Measurements from ENCODE around the gene TCF19.
A peak's percentile ranks its signal among the peaks of the same experiment; 100 is the strongest.
"Not testable (repeated sequence)": the region's sequence is repeated elsewhere in the genome, so short reads cannot be mapped to it uniquely, and the experiment has no call there.

Gene TCF19

DNA sequence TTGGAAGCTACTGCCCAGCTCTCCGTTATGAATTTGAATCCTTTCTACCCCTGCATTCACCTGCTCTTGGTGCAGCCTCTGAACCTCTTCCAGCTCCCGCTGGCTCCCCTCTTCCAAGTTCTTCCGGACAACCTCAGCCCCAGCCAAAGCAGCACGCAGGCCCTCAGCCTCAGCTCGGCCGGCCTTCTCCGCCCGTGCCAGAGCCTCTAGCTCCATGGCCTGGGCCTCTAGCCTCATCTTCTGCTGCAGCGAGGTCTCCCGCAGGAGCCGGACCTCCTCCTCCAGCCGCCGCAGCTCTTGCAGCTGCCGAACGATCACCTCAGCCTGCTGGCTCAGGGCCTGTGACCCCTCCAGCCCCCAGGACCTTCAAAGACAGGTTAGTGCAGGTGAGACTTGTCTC, 4.0 kb upstream of the TCF19 start:
- in situ Hi-C loops (cut with HindIII; ENCODE audit: low pct_ligation_motif_present, low pct_unique_long_range_greater_than_20kb, low sequenced_read_pairs): no loop called here

DNA sequence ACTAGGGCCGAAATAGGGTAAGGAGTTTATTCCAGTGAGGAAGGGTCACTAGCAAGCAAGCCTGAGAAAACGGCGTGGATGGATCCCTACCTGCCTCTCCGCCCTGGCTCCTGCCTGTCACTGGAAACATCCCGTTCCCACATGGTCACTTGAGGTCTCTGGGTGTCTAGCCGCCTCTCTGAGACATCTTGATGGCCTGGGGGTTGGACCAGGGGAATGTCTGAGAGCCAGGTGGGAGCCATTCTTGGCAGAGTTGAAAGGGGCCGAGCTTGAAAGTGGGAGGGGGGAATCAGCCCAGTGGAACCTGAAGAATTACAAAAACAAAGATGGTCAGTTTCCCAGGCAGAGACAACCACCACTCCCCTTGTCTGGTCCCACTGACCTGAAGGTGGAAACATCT, 1.7 kb upstream of the TCF19 start:
- no peak for DNase-seq
- in situ Hi-C loops (cut with HindIII; ENCODE audit: low pct_ligation_motif_present, low pct_unique_long_range_greater_than_20kb, low sequenced_read_pairs): no loop called here

More for the DNA sequence above, 4.0 kb upstream of the TCF19 start:
- no peak for DNase-seq

DNA sequence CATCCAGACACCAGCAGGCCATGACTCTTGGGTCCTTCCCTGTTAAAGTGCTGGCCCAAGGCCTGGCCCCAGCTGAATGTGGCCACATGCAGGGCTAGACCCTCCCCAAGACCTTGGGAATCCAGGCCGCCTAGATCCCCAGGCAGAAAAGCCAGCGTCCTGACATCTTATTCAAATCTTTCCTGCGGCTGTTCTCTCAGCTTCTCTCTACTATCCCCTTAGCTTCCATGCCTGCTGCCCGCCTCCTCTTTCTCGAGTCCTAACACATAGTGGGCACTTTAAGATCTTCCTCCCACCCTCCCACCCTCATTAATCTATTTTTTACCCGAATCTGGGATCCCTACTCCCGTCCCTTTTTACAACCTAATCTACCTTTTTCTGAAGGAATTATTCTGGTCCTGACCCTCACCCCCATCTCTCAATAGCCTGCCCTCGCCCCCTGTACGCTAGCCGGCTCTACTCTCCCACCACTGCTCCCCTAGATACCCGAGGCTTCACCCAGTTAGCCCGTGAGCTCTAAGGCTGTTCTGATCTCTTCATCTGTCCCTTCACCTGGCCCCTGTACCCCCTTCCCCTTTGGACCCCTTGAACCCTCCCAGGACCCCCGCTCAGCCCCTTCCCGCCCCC, 763 bp upstream of the TCF19 start, which contains the start of gene CCHCR1:
Gene CCHCR1 (minus strand): TSS at position 290 of the 627 bp plus-strand sequence. CDS start 202 bp downstream, at position 88.
- in situ Hi-C loops (cut with HindIII; ENCODE audit: low pct_ligation_motif_present, low pct_unique_long_range_greater_than_20kb, low sequenced_read_pairs): no loop called here

DNA sequence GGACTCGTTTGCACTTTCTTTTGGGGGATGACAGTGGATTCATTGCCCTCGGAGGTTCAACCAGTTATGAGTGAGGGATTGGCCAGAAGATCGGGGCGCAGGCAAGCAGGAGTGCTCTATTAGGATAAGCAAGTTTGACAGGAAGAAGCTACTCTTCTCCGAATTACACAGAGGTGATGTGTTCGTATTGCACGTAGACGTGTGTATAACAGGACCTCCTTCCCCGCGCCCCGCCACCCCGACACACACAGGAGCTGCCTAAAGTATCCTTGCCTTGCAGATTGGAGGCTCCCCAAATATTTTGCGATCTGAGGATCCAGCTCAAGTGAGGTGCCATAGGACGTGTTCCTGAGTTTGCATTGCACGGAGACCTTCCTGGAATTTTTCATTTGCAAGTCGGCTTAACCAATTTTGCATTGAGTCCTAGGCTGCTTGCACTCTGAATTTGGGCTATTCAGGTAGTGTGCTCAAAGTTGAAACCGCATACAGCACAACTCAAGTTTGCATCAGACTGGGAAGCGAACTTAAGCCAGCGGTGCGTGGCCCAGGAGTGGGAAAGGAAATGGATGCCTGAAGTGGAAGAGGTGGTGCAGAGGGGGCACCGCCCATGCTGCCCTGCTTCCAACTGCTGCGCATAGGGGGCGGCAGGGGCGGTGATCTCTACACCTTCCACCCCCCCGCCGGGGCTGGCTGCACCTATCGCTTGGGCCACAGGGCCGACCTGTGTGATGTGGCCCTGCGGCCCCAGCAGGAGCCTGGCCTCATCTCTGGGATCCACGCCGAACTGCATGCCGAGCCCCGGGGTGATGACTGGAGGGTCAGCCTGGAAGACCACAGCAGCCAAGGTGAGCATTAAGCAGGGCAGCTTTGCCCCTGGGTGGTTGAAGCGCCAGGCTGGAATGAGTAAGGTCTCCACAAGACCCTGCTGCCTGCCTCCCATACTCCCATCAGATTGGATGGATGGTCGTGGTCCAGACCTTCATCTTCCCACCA, 770 bp downstream of the TCF19 start:
- in situ Hi-C loops (cut with HindIII; ENCODE audit: low pct_ligation_motif_present, low pct_unique_long_range_greater_than_20kb, low sequenced_read_pairs): no loop called here
- peak; percentile 32 for DNase-seq

More for the DNA sequence above, 763 bp upstream of the TCF19 start, which contains the start of gene CCHCR1:
- DNase-seq: no peak

DNA sequence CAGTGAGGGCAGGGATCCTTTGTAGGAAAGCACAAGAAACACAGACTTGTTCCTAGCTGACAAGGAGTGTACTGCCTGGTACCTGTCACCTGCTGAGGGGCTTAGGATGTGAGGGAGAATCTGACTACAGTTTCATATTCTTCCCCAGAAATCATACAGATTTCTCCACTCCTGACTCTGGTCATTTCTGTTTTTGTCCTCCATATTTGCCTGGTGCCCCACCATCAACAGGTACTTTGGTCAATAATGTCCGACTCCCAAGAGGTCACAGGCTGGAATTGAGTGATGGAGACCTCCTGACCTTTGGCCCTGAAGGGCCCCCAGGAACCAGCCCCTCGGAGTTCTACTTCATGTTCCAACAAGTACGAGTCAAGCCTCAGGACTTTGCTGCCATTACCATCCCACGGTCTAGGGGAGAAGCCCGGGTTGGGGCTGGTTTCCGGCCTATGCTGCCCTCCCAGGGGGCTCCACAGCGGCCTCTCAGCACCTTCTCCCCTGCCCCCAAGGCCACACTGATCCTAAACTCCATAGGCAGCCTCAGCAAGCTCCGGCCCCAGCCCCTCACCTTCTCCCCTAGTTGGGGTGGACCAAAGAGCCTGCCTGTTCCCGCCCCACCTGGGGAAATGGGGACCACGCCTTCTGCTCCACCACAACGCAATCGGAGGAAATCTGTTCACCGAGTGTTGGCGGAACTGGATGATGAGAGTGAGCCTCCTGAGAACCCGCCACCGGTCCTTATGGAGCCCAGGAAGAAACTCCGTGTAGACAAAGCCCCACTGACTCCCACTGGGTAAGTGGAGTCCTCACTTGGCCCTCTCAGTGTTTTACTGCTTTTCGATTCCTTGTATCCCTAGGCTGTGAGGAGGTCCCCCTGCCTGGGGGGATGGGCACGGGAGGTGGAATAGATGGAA, 3.1 kb downstream of the TCF19 start:
- in situ Hi-C loops (cut with HindIII; ENCODE audit: low pct_ligation_motif_present, low pct_unique_long_range_greater_than_20kb, low sequenced_read_pairs): no loop called here

DNA sequence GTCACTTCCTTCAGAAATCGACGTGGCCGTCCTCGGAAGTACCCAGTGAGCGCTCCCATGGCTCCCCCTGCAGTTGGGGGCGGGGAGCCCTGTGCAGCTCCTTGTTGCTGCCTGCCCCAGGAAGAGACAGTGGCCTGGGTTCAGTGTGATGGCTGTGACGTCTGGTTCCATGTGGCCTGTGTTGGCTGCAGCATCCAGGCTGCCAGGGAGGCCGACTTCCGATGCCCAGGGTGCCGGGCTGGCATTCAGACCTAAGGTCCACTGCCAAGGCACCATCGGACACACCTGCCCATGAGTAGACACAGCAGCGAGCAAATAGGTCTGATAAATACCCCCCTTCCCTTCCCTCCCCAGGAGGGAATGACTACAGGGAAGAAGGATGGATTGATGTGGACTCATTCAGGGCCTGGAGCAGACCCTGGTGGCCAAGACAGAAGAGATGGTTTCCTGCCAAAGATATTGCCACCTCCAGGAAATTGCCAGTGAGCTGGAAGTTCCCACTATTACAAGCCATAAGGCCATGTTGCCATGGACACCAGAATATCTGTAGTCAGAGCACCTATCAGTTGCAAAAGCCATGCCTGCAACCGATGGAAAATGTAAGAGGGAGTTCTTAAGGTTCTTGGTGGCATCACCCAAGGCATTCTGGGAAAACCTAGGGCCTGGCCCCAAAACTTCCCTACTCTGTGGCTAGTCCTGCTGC, 4.2 kb downstream of the TCF19 start:
- no peak for DNase-seq
- in situ Hi-C loops (cut with HindIII; ENCODE audit: low pct_ligation_motif_present, low pct_unique_long_range_greater_than_20kb, low sequenced_read_pairs): no loop called here

More for the DNA sequence above, 3.1 kb downstream of the TCF19 start:
- no peak for DNase-seq

DNA sequence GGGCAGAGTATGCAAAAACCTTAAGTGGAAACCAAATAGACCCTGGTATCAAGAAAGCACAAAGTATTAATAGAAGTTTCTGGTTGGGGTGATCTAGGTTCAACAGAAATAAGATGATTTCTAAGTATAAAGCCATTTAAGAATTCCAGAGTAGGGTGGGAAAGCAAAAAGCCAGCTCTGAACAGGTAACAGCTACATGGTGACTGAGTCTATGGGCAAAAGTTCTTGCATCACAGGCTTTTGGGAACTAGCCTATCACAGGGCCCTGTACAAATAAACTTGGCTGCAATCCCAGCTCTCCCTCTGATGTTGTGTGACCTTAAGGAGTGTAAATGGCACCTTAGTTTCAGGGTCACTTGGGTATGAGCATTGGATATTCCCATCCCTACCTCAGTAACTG, 5.5 kb downstream of the TCF19 start:
- no peak for DNase-seq
- in situ Hi-C loops (cut with HindIII; ENCODE audit: low pct_ligation_motif_present, low pct_unique_long_range_greater_than_20kb, low sequenced_read_pairs): no loop called here

DNA sequence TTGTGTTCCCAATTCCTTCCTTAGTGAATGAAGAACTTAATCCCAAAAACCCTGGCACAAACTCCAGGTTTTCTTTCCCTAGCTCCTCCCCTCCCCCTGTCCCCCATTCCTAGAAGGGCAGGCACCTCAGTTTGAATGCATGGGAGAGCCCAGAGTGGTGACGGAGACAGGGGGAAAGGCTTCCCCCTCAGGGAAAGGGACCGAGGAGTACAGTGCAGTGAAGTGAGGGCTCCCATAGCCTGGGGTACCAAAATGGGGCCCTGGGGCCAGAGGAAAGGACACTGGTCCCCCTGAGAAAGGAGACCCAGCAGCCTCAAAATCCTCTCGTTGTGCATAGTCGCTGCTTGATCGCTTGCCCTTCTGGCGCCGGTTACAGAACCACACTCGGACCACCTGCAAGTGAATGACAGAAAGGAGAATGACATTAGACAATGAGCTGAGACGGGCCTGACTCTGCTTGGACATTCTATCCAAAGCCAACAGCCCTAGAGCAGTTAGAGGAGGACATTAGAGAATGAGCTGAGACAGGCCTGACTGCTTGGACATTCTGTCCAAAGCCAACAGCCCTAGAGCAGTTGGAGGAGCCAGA, 6.2 kb downstream of the TCF19 start:
- in situ Hi-C loops (cut with HindIII; ENCODE audit: low pct_ligation_motif_present, low pct_unique_long_range_greater_than_20kb, low sequenced_read_pairs): not testable (repeated sequence)

DNA sequence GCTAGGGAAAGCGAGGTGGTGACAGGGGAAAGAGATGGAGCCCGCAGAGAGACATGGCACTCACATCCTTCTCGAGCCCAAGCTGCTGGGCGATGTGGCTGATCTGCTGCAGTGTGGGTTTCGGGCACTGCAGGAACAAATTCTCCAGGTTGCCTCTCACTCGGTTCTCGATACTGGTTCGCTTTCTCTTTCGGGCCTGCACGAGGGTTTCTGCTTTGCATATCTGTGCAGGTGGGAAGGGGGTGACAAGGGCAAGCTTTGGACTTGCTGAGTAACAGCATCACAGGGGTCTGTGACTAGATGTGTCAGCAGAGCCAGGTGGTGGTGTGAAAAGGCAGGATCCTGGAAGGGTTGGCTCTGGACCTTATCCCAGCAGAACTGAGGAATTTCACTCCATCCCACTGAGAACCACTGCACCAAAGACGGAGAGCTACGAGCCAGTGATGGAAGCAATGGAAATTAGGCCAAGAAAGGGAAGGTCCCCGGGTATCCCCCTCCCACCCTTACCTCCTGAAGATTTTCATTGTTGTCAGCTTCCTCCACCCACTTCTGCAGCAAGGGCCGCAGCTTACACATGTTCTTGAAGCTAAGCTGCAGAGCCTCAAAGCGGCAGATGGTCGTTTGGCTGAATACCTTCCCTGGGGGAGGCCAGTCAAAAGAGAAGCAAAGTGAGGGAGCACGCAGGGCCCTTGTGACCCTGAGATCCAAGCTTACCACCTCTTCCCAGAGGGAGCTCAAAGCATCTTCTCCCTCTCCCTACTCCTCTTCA, 6.9 kb downstream of the TCF19 start:
- in situ Hi-C loops (cut with HindIII; ENCODE audit: low pct_ligation_motif_present, low pct_unique_long_range_greater_than_20kb, low sequenced_read_pairs); DNase-seq: not testable (repeated sequence)

More for the DNA sequence above, 6.2 kb downstream of the TCF19 start:
- not testable (repeated sequence) for DNase-seq

DNA sequence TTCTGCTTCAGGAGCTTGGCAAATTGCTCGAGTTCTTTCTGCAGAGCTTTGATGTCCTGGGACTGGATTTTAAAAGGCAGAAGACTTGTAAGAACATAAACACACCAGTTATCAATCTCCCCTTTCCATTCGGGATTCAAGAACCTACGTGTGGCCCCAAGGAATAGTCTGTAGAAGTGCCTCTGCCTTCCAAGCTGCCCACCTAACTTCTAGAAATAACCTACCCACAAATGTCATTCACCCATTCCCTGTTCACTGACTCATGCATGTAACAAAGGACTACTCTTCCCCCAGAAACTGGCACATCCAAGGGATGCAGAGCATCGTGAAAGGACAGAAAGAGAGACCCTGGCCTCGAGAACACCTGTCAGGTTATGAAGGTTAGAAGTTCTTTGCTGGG, 7.6 kb downstream of the TCF19 start:
- in situ Hi-C loops (cut with HindIII; ENCODE audit: low pct_ligation_motif_present, low pct_unique_long_range_greater_than_20kb, low sequenced_read_pairs): no loop called here
- DNase-seq: no peak

DNA sequence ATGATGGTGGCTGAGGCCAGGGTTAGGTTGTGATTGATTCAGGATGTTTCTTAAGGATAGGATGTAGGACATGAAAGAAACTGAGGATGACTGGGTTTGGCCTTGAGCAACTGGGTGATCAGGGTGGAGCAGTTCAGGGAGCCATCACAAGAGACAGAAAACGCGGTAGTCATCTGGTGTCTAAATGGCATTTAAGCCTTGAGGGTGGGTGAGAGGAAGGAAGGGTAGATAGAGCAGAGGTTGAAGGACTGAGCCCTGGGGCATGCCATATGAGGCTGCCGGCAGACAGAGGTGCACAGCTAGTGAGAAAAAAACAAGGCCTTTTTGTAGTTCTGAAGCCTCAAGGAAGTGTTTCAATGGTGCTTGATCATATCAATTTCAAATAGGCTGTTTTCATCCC, 10.2 kb downstream of the TCF19 start:
- no peak for DNase-seq
- in situ Hi-C loops (cut with HindIII; ENCODE audit: low pct_ligation_motif_present, low pct_unique_long_range_greater_than_20kb, low sequenced_read_pairs): no loop called here

DNA sequence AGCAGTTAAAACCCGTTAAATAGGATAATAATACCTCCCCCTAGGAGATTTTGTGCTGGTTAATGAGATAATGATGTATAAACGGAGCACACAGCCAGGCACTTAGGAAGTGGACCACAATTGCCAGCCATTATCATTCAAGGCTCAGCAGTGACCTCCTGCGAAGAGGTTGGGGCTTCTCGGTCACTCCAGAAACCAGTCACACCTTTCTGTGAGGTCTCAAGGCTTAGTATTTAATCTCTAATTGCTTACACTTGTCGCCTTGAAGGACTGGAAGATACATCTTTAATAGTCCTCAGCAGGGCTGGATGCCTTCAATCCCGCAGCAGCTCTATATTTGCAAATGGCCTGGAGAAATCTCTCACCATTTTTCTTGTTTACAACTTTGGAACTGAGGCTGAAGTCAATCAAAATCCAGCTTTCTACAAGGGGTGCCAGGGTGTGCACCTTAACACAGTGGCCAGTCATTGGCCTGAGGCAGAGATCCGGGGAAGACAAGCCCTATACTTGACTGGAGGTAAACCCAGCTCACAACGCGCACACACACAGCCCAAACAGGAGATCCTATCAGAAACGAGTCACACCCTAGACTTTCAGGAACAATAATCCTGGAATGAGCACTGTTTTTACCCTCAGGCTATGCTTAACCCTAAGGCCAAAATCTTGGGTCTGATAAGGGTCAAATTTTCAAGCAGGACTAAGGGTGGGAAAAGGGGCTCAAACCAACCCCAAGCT, 10.9 kb downstream of the TCF19 start:
- DNase-seq: no peak
- in situ Hi-C loops (cut with HindIII; ENCODE audit: low pct_ligation_motif_present, low pct_unique_long_range_greater_than_20kb, low sequenced_read_pairs): no loop called here

DNA sequence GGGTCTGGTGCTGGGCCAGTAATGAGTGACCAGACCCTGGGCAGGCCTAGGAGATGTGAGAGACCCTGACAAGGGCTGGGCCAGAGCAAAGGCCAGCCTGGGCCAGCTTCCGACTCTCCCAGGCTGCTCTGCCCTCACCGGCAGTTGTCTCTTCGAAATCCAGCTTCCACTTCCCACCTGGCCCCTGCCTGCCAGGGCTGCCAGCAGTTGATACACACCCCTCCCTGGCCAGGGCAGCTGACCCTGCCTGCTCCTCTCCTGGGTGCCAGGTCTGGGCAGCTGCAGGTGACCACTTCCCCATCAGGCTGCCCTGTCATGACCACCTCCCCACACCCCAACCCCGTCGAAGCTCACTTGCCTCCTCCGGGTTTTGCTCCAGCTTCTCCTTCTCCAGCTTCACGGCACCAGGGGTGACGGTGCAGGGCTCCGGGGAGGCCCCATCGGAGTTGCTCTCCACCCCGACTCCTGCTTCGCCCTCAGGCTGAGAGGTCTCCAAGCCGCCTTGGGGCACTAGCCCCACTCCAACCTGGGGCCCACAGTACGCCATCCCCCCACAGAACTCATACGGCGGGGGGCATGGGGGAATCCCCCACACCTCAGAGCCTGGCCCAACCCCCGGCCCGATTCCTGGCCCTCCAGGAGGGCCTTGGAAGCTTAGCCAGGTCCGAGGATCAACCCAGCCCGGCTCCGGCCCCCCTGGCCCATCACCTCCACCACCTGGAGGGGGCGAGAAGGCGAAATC, 11.6 kb downstream of the TCF19 start:
- in situ Hi-C loops (cut with HindIII; ENCODE audit: low pct_ligation_motif_present, low pct_unique_long_range_greater_than_20kb, low sequenced_read_pairs); DNase-seq: not testable (repeated sequence)

DNA sequence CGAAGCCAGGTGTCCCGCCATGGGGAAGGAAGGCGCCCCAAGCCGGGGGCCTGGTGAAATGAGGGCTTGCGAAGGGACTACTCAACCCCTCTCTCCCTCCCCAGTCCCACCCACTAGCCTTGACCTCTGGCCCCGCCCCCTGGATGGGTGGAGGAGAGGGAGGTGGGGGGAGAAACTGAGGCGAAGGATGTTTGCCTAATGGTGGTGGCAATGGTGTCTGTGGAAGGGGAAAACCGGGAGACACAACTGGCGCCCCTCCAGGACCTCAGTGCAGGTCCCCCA, 12.2 kb downstream of the TCF19 start, which contains the start of gene POU5F1:
Gene POU5F1 (minus strand): TSS at position 83 of the 282 bp plus-strand sequence. CDS start 62 bp downstream, at position 21.
- DNase-seq: no peak
- in situ Hi-C loops (cut with HindIII; ENCODE audit: low pct_ligation_motif_present, low pct_unique_long_range_greater_than_20kb, low sequenced_read_pairs): no loop called here

DNA sequence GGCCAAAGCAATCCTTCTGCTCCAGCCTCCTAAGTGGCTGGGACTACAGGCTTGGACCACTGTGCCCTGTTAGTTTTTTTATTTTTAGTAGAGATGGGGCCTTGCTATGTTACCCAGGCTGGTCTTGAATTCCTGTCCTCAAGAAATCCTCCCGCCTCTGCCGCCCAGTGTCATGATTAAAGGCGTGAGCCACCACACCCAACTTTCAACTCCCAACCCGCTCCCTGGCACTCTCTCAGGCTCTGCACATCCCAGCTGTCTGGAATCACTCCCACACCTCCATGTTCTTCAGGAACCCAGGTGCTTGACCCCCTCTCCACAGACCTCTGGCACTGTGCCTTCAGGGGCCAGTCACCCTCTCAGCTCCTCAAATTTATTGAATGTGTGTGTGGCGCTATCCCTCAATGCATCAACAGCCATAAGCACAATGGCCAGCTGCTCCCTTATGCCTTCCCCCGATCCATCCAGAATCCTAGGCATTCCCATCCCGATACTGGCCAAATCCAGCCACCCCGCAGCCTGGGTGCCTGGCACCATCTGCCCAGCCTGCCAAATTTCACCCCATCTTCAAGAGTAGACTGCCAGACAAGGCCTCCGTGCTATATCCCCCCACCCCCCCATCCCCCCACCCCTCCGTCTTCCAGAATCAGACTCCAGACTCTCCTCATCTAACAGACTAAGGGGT, 12.7 kb downstream of the TCF19 start:
- DNase-seq: no peak
- in situ Hi-C loops (cut with HindIII; ENCODE audit: low pct_ligation_motif_present, low pct_unique_long_range_greater_than_20kb, low sequenced_read_pairs): no loop called here
